Osteocyte (in vitro differentiated cells): ENCODE results near the gene CTTNBP2. TPM values are rescaled to one million over a fixed set of nuclear protein-coding genes. Genes with fewer than 3 reads are reported as not detected.

ENCODE experiments used
- DNase-seq: peaks from one replicate; pipeline ENCODE4 v3.0.0; 2021; ENCODE audit warnings: mixed read lengths; ENCODE audit not compliant: unreplicated experiment; ENCODE audit errors: extremely low spot score
- H3K27ac Mint-ChIP-seq: one replicate; pipeline ENCODE4 v1.8.0; 2021; ENCODE audit warnings: mild to moderate bottlenecking, mixed read lengths; ENCODE audit not compliant: unreplicated experiment
- H3K27me3 Mint-ChIP-seq: one replicate; pipeline ENCODE4 v1.8.0; 2021; ENCODE audit warnings: mixed read lengths; ENCODE audit not compliant: unreplicated experiment
- H3K36me3 Mint-ChIP-seq: one replicate; pipeline ENCODE4 v1.8.0; 2021; ENCODE audit warnings: mixed read lengths; ENCODE audit not compliant: unreplicated experiment
- H3K4me1 Mint-ChIP-seq: one replicate; pipeline ENCODE4 v1.8.0; 2021; ENCODE audit warnings: mixed read lengths; ENCODE audit not compliant: unreplicated experiment
- H3K4me3 Mint-ChIP-seq: one replicate; pipeline ENCODE4 v1.8.0; 2021; ENCODE audit warnings: mild to moderate bottlenecking, moderate library complexity, mixed read lengths; ENCODE audit not compliant: unreplicated experiment
- H3K9me3 Mint-ChIP-seq: one replicate; pipeline ENCODE4 v1.8.0; 2021; ENCODE audit warnings: mixed read lengths; ENCODE audit not compliant: unreplicated experiment
- total RNA-seq: library from RNA; stranded (reverse); gene quantifications from 2 replicates; pipeline ENCODE4 v1.2.1, GENCODE V29; 2021
- TF ChIP-seq, protein P1 (sequence below): fragments of 200-600 bp; sonication (generic); IDR thresholded peaks from 2 replicates; pipeline ENCODE4 v1.5.0; 2021; ENCODE audit warnings: antibody characterized with exemption, mild to moderate bottlenecking, moderate library complexity

CTTNBP2 gene
- total RNA-seq, 1 donor from 2014 or later, result 2.3 TPM

GRCh38 chr7:117793521-117793920 is 79.7 kb downstream of the CTTNBP2 start:
- Mint-ChIP-seq H3K27ac (no peak overlapping the region), H3K27me3 (no peaks in the 10 kb centered on the region), H3K4me1 (no peaks in the 10 kb centered on the region), H3K36me3 (peaks cover 3% of the 10 kb centered on the region), H3K9me3 (no peaks in the 10 kb centered on the region), H3K4me3 (no peak overlapping the region)
- TF ChIP-seq, protein P1, sequence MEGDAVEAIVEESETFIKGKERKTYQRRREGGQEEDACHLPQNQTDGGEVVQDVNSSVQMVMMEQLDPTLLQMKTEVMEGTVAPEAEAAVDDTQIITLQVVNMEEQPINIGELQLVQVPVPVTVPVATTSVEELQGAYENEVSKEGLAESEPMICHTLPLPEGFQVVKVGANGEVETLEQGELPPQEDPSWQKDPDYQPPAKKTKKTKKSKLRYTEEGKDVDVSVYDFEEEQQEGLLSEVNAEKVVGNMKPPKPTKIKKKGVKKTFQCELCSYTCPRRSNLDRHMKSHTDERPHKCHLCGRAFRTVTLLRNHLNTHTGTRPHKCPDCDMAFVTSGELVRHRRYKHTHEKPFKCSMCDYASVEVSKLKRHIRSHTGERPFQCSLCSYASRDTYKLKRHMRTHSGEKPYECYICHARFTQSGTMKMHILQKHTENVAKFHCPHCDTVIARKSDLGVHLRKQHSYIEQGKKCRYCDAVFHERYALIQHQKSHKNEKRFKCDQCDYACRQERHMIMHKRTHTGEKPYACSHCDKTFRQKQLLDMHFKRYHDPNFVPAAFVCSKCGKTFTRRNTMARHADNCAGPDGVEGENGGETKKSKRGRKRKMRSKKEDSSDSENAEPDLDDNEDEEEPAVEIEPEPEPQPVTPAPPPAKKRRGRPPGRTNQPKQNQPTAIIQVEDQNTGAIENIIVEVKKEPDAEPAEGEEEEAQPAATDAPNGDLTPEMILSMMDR, result no peak
- no peak for DNase-seq

DNA sequence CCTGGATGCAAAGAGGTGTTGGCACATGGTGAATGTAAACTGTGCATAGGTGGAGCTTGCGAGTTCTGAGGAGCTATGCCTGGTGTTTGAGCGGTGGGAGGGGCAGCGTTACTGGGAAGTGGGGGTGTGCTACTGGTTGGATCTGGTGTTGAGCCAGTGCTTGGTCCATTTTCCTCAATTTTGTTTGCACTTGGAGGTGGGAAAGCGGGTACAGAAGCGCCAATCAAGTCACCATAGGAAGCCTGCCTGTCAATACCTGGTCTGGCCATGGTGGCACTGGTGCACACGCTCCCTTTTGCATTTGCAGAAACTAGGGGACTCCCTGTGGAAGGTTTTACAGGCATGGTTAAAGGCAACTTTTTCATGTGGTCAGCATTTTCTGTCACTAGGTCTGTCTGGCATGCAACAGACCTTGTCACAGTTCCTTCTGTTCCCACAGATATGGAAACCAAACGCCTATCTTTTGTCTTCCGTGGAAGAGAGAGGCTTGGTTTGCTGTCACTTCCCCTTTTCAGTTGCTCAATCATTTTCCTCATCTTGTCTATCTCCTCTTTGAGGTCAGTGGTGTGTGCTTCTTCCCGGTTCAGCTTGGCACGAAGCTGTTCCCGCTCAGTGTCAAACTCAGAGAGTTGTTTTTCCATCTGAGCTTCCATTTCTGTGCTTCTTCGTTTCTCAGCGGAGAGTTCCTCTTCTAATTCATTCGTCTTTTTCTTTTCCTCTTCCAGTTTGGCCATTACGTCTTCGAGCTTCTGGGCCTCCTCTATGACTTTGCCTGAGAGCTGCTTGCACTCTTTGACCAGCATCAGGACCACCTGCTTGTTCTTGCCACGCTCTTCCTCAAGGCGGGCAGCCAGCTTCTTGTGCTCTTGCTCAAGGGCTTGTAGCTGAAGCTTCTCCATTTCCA is 81.1 kb downstream of the CTTNBP2 start:
- peaks cover 3% of the 10 kb centered on the region for H3K36me3 Mint-ChIP-seq
- TF ChIP-seq, protein P1, result peak; percentile 6
- H3K9me3 Mint-ChIP-seq, result no peaks in the 10 kb centered on the region
- H3K27ac Mint-ChIP-seq, result no peak overlapping the region
- no peaks in the 10 kb centered on the region for H3K27me3 Mint-ChIP-seq
- H3K4me1 Mint-ChIP-seq, result no peaks in the 10 kb centered on the region
- DNase-seq, result no peak
- no peak overlapping the region for H3K4me3 Mint-ChIP-seq

- no peaks in the 10 kb centered on the region for H3K9me3 Mint-ChIP-seq
Observed at GRCh38 chr7:117790731-117791130, 82.5 kb downstream of the CTTNBP2 start.

DNA sequence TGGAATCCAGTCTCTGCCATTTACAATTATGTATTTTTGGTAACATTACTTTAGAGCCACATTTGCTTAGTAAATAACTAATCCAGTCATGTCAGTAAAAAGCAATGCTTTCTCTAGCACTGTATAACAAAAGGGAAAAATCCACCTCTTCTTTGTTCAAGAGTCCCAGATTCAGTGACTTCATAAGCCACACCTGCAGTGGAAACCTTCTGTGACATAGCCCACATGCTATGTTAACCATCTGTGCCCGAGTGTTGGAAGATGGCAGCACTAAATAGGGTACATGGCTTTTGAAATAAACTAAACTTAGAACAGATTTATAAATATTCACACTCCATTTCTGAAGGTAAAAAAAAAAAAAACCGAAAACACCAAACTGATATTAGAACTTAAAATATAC is 83.0 kb downstream of the CTTNBP2 start:
- Mint-ChIP-seq H3K27ac (no peak overlapping the region), H3K4me3 (no peak overlapping the region), H3K27me3 (no peaks in the 10 kb centered on the region), H3K4me1 (no peaks in the 10 kb centered on the region), H3K9me3 (no peaks in the 10 kb centered on the region), H3K36me3 (peaks cover 3% of the 10 kb centered on the region)
- DNase-seq, result no peak
- TF ChIP-seq, protein P1, result no peak

More at GRCh38 chr7:117790731-117791130, 82.5 kb downstream of the CTTNBP2 start:
- H3K27me3 Mint-ChIP-seq, result no peaks in the 10 kb centered on the region
- no peak for DNase-seq
- TF ChIP-seq, protein P1, result no peak
- H3K36me3 Mint-ChIP-seq, result peaks cover 3% of the 10 kb centered on the region
- no peaks in the 10 kb centered on the region for H3K4me1 Mint-ChIP-seq
- no peak overlapping the region for H3K27ac Mint-ChIP-seq
- H3K4me3 Mint-ChIP-seq, result no peak overlapping the region

DNA sequence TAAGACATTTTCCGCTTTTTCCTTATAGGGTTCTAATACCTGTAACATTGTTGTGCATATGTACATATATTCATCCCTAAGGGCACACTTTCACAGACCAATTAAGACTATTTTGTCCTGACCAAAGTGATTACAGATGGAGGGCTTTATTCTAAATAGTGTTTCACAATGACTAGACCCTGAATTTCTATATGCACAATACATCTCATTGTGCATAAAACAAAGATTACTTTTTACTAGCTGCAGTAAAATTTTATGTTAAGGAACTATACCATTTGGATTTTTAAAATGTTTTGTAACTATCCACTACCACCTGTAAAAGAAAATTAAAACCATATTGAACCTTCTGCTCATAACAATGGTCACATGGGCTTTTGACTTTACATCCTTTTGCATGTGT is 87.8 kb downstream of the CTTNBP2 start:
- Mint-ChIP-seq H3K4me3 (no peak overlapping the region), H3K4me1 (peaks cover 13% of the 10 kb centered on the region), H3K27ac (no peak overlapping the region), H3K9me3 (no peaks in the 10 kb centered on the region), H3K27me3 (no peaks in the 10 kb centered on the region), H3K36me3 (no peaks in the 10 kb centered on the region)
- DNase-seq, result no peak
- TF ChIP-seq, protein P1, result no peak
